Psoas muscle (tissue), 8 donors: ENCODE results near the gene HACE1. TPM values are rescaled to one million over a fixed set of nuclear protein-coding genes. Genes with fewer than 3 reads are reported as not detected.
"Not testable (repeated sequence)": the region's sequence is repeated elsewhere in the genome, so short reads cannot be mapped to it uniquely, and the experiment has no call there.

ENCODE experiments used
- ATAC-seq, 4 donors: fragments of 200-7000 bp; cut with Tn5 transposase; one replicate each; pipeline ENCODE4 v1.9.1; 2020; ENCODE audit warnings: moderate library complexity in 3 of 4, mild to moderate bottlenecking in 2 of 4
- DNase-seq, 2 donors: peaks; one replicate each; pipeline ENCODE4 v3.0.0-alpha.2; 2020
- H3K27ac ChIP-seq: fragments of 200-600 bp; one replicate; pipeline ENCODE4 v1.8.0; 2022
- H3K27me3 ChIP-seq, 3 donors: fragments of 200-600 bp in 1 of 3; one replicate each; pipeline versions ENCODE4 v1.6.1 to v1.8.0; 2013 to 2022; ENCODE audit warnings: low read length in 2 of 3, mild to moderate bottlenecking in 2 of 3, moderate library complexity in 1 of 3; ENCODE audit not compliant: insufficient read depth in 3 of 3
- H3K36me3 ChIP-seq, 2 donors: fragments of 200-600 bp in 1 of 2; one replicate each; pipeline versions ENCODE4 v1.6.1 to v1.8.0; 2013 to 2022; ENCODE audit warnings: low read depth in 1 of 2, mild to moderate bottlenecking in 1 of 2, moderate library complexity in 1 of 2; ENCODE audit not compliant: insufficient read depth in 1 of 2
- H3K4me1 ChIP-seq: fragments of 200-600 bp; one replicate; pipeline ENCODE4 v1.8.0; 2022
- H3K4me3 ChIP-seq: fragments of 200-600 bp; one replicate; pipeline ENCODE4 v1.8.0; 2022; ENCODE audit warnings: mild to moderate bottlenecking
- H3K9me3 ChIP-seq: fragments of 200-600 bp; one replicate; pipeline ENCODE4 v1.8.0; 2022
- whole genome bisulfite sequencing, 3 donors: extraction: QIAGEN DNeasy Blood & Tissue Kit; methylation state at CpG; one replicate each; pipeline versions ENCODE4 v1.1.6 to v1.1.7; 2013; 5-methylcytosine and 5-hydroxymethylcytosine counted together
- intact Hi-C, 2 donors: fragments of 100-400 bp; cut with DNase I; formaldehyde crosslinking; loops; one replicate each; pipeline versions ENCODE4 v1.11.0 to v1.14.2; 2022
- polyA plus RNA-seq, 3 donors: library from polyadenylated mRNA; stranded (reverse); fragments of 200-250 nt; gene quantifications; one replicate each; pipeline ENCODE4 v1.2.3, GENCODE V29; 2013
- total RNA-seq, 4 donors: library from RNA; stranded (reverse); fragmentation: NEBNext Ultra II Directional in 2 of 4; extraction: Animal tissue kit (Norgen Biotek cat#: 25700) in 2 of 4; gene quantifications; one replicate each; pipeline versions ENCODE4 v1.2.1 to v1.2.4, GENCODE V29; 2021 to 2023
- TF ChIP-seq, protein P1 (sequence below): fragments of 200-600 bp; IDR thresholded peaks from one replicate; pipeline ENCODE4 v1.8.0; 2022; ENCODE audit warnings: antibody characterized with exemption
- donor health status: healthy with polysubstance abuse.
- donor health status: DM: no; HTN: no; CAD: no; lungs with moderate emphysema.
- donor health status: Bipolar disorder and iron deficiency.
- donor health status: healthy.
- donor health status: DM: yes; HTN: yes; CAD: no.
- donor health status: DM: no; HTN: no; CAD: no.
- donor health status: DM: no; HTN: no; CAD: no.
- donor health status: DM: yes; HTN: yes; CAD: no.

Gene HACE1
- total and polyA plus RNA-seq, 7 donors, result 2.5 to 4.8 (median 4.3) TPM

DNA sequence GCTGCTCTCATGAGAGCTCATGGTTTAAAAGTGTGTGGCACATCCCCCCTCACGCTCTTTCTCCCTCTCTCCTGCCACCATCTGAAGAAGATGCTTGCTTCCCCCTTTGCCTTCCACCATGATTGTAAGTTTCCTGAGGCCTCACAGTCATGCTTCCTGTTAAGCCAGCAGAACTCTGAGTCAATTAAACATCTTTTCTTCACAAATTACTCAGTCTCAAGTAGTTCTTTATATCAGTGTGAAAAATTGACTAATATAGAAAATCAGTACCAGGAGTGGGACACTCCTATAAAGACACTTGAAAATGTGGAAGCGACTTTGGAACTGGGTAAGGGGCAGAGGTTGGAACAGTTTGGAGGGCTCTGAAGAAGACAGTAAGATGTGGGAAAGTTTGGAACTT lies 45.0 kb downstream of the HACE1 start:
- Histone ChIP-seq H3K36me3 (no peaks in the 10 kb centered on the region), H3K27me3 (no peaks in the 10 kb centered on the region), H3K4me1 (no peaks in the 10 kb centered on the region), H3K4me3 (no peak overlapping the region), H3K27ac (no peak overlapping the region), H3K9me3 (no peaks in the 10 kb centered on the region)
- WGBS, 3 donors, result 99 to 100% (median 99%) methylated on average over 2 of the region's 2 CpGs
- no peak for DNase-seq
- intact Hi-C loops, result no loop called here
- no peak for ATAC-seq
- TF ChIP-seq, protein P1, sequence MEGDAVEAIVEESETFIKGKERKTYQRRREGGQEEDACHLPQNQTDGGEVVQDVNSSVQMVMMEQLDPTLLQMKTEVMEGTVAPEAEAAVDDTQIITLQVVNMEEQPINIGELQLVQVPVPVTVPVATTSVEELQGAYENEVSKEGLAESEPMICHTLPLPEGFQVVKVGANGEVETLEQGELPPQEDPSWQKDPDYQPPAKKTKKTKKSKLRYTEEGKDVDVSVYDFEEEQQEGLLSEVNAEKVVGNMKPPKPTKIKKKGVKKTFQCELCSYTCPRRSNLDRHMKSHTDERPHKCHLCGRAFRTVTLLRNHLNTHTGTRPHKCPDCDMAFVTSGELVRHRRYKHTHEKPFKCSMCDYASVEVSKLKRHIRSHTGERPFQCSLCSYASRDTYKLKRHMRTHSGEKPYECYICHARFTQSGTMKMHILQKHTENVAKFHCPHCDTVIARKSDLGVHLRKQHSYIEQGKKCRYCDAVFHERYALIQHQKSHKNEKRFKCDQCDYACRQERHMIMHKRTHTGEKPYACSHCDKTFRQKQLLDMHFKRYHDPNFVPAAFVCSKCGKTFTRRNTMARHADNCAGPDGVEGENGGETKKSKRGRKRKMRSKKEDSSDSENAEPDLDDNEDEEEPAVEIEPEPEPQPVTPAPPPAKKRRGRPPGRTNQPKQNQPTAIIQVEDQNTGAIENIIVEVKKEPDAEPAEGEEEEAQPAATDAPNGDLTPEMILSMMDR, result no peak

DNA sequence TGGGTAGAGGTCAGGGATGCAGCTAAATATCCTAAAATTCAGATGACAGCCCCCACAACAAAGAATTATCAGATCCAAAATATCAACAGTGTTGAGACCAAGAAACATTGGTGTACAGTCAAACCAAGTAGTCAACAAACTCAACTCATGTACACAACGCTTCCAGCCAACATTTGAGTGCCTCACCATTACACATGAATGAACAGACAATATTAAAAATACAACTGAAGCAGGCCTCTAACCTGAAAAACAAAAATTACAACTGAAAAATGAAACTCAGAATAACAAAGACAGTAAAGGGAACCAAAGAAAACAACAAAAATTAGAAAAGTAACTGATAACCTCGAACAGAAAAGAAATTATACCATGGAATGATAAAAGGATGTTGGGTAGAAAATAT lies 46.2 kb downstream of the HACE1 start:
- no peaks in the 10 kb centered on the region for H3K27me3 ChIP-seq
- ATAC-seq (no peak), DNase-seq (no peak)
- H3K4me1 ChIP-seq, result no peaks in the 10 kb centered on the region
- H3K9me3 ChIP-seq, result no peaks in the 10 kb centered on the region
- WGBS, 3 donors, result 96 to 98% (median 97%) methylated on average over 2 of the region's 2 CpGs
- TF ChIP-seq, protein P1, result no peak
- H3K4me3 ChIP-seq, result no peak overlapping the region
- intact Hi-C loops, result no loop called here
- no peaks in the 10 kb centered on the region for H3K36me3 ChIP-seq
- no peak overlapping the region for H3K27ac ChIP-seq

DNA sequence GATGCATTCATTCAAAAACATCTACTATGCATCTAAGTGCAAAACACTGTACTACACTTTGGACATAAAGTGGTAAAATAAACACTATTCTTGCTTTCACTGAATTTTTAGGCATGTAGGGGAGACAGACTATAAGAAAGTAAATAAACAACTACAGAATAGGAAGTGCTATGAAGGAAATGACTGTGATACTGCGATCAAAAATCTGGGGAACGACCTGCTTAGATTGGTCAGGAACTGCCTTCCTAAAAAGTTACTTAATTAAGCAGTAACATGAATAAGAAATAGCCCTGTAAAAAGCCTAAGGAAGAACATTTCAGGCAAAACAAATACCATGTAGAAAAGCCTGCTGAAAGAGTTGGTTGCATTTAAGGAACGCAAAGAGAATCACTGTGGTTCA lies 50.6 kb downstream of the HACE1 start:
- ATAC-seq, result no peak
- Histone ChIP-seq H3K4me1 (no peaks in the 10 kb centered on the region), H3K27me3 (no peaks in the 10 kb centered on the region), H3K27ac (no peak overlapping the region), H3K9me3 (peaks cover 5% of the 10 kb centered on the region), H3K4me3 (no peak overlapping the region), H3K36me3 (peaks cover 0 to 5% of the 10 kb centered on the region in 2 donors)
- 82 to 91% (median 89%) methylated on average over 3 of the region's 3 CpGs for WGBS, 3 donors
- DNase-seq, result no peak
- TF ChIP-seq, protein P1, result no peak
- intact Hi-C loops, result no loop called here

DNA sequence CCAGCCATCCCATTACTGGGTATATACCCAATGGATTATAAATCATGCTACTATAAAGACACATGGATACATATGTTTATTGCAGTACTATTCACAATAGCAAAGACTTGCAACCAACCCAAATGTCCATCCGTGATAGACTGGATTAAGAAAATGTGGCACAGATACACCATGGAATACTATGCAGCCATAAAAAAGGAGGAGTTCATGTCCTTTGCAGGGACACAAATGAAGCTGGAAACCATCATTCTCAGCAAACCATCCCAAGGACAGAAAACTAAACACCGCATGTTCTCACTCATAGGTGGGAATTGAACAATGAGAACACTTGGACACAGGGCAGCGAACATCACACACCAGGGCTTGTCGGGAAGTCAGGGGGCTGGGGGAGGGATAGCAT lies 54.4 kb downstream of the HACE1 start:
- DNase-seq, H3K4me3 ChIP-seq, H3K27ac ChIP-seq, intact Hi-C loops, ATAC-seq, H3K36me3 ChIP-seq, H3K27me3 ChIP-seq, H3K4me1 ChIP-seq, H3K9me3 ChIP-seq: not testable (repeated sequence)
- 98 to 99% (median 99%) methylated on average over 4 of the region's 4 CpGs for WGBS, 3 donors

DNA sequence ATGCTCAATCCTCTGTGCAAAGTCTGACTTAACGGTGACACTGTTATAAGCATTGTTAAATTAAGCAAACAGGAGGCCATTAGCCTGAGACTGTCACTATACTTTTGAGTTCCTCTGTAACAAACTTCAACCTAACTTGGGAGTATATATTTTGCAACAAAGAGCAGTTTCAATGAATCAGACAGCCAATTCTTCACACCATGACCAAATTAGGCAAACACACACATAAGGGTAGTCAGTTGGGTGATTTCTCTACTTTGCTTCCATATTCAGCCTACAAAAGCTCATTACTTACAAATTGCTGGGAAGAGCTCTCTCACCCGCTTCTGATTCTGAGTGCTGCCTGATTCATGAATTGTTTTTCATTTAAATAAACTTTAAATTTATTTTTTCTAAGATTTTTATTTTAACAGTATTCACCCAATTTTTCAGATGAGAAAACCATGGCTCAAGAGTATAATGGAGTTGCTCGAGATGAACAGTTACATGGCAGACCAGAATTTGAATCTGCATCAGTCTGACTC lies 60.5 kb downstream of the HACE1 start:
- no peaks in the 10 kb centered on the region for H3K27me3 ChIP-seq
- no peak overlapping the region for H3K27ac ChIP-seq
- no peak for DNase-seq
- H3K9me3 ChIP-seq, result no peaks in the 10 kb centered on the region
- intact Hi-C loops, result no loop called here
- H3K4me3 ChIP-seq, result no peak overlapping the region
- TF ChIP-seq, protein P1, result no peak
- ATAC-seq, result no peak
- 96 to 98% (median 97%) methylated on average over 3 of the region's 3 CpGs for WGBS, 3 donors
- peaks cover 0 to 23% of the 10 kb centered on the region in 2 donors for H3K36me3 ChIP-seq
- no peaks in the 10 kb centered on the region for H3K4me1 ChIP-seq
